GM21526 (cell line): ENCODE measurements around the gene FOCAD.

ENCODE experiments used
- ATAC-seq: cut with Tn5 transposase; IDR thresholded peaks from one replicate; pipeline ENCODE4 v1.9.1; 2021; ENCODE audit warnings: moderate library complexity; ENCODE audit not compliant: unreplicated experiment, low FRiP score

FOCAD gene

GRCh38 chr9:20681467-20681866, 2.6 kb upstream of the FOCAD start:
- ATAC-seq: no peak

GRCh38 chr9:20683351-20684034, 566 bp upstream of the FOCAD start:
- ATAC-seq: peak; percentile 12

- ATAC-seq: no peak
These were observed 1.0 kb downstream of the FOCAD start for GRCh38 chr9:20684875-20685696.

GRCh38 chr9:20685769-20686168, 1.7 kb downstream of the FOCAD start:
- ATAC-seq: no peak

GRCh38 chr9:20689833-20690232, 5.8 kb downstream of the FOCAD start:
- ATAC-seq: no peak

GRCh38 chr9:20692554-20692953, 8.5 kb downstream of the FOCAD start:
- no peak for ATAC-seq

- no peak for ATAC-seq
These were observed 9.0 kb downstream of the FOCAD start for GRCh38 chr9:20693068-20693467.

GRCh38 chr9:20694248-20694647, 10.2 kb downstream of the FOCAD start:
- no peak for ATAC-seq

GRCh38 chr9:20697021-20697719, 13.1 kb downstream of the FOCAD start:
- ATAC-seq: no peak

- ATAC-seq: no peak
These were observed 14.7 kb downstream of the FOCAD start for GRCh38 chr9:20698782-20699181.

- ATAC-seq: no peak
These were observed 17.0 kb downstream of the FOCAD start for GRCh38 chr9:20701060-20701459.

- ATAC-seq: no peak
These were observed 18.5 kb downstream of the FOCAD start for GRCh38 chr9:20702570-20702969.

- no peak for ATAC-seq
These were observed 19.1 kb downstream of the FOCAD start for GRCh38 chr9:20703146-20703545.

- no peak for ATAC-seq
These were observed 23.6 kb downstream of the FOCAD start for GRCh38 chr9:20707708-20708107.

GRCh38 chr9:20713172-20713571, 29.1 kb downstream of the FOCAD start:
- no peak for ATAC-seq

- ATAC-seq: no peak
These were observed 30.7 kb downstream of the FOCAD start for GRCh38 chr9:20714442-20715415.

GRCh38 chr9:20722221-20722620, 38.2 kb downstream of the FOCAD start:
- no peak for ATAC-seq

GRCh38 chr9:20725675-20726074, 41.6 kb downstream of the FOCAD start:
- no peak for ATAC-seq

GRCh38 chr9:20726144-20726543, 42.1 kb downstream of the FOCAD start:
- ATAC-seq: no peak

GRCh38 chr9:20728493-20729220, 44.6 kb downstream of the FOCAD start:
- no peak for ATAC-seq
